HG02763 (cell line): Measurements from ENCODE around the gene OMP.

Source experiments
- ATAC-seq: cut with Tn5 transposase; IDR thresholded peaks from one replicate; pipeline ENCODE4 v1.9.1; 2021; ENCODE audit warnings: mild to moderate bottlenecking, moderate library complexity; ENCODE audit not compliant: unreplicated experiment

Gene OMP

GRCh38 chr11:77121096-77121640, 18.5 kb downstream of the OMP start:
- ATAC-seq, result no peak

GRCh38 chr11:77121876-77122575, 19.4 kb downstream of the OMP start:
- ATAC-seq, result no peak

GRCh38 chr11:77122576-77123212, 20.1 kb downstream of the OMP start:
- ATAC-seq, result no peak

- ATAC-seq, result no peak
Measured at GRCh38 chr11:77123591-77123990, 21.0 kb downstream of the OMP start.

- no peak for ATAC-seq
Measured at GRCh38 chr11:77124041-77124440, 21.4 kb downstream of the OMP start.

GRCh38 chr11:77124488-77124887, 21.8 kb downstream of the OMP start:
- no peak for ATAC-seq

- no peak for ATAC-seq
Measured at GRCh38 chr11:77125191-77125590, 22.6 kb downstream of the OMP start.

GRCh38 chr11:77125695-77126094, 23.1 kb downstream of the OMP start:
- no peak for ATAC-seq

GRCh38 chr11:77126156-77126775, 23.6 kb downstream of the OMP start:
- ATAC-seq, result no peak

- ATAC-seq, result no peak
Measured at GRCh38 chr11:77126861-77127234, 24.2 kb downstream of the OMP start.

- ATAC-seq, result no peak
Measured at GRCh38 chr11:77127235-77127911, 24.7 kb downstream of the OMP start.

- no peak for ATAC-seq
Measured at GRCh38 chr11:77127920-77128691, 25.5 kb downstream of the OMP start, which contains the start of gene MYO7A. Gene MYO7A (plus strand): TSS chr11:77128246. CDS start chr11:77130635, 2,389 bp downstream.

GRCh38 chr11:77129069-77129841, 26.6 kb downstream of the OMP start:
- ATAC-seq, result no peak

GRCh38 chr11:77129842-77130756, 27.5 kb downstream of the OMP start:
- no peak for ATAC-seq

- no peak for ATAC-seq
Measured at GRCh38 chr11:77130763-77131513, 28.3 kb downstream of the OMP start.

- no peak for ATAC-seq
Measured at GRCh38 chr11:77131560-77131959, 28.9 kb downstream of the OMP start.

- no peak for ATAC-seq
Measured at GRCh38 chr11:77135069-77135468, 32.4 kb downstream of the OMP start.

GRCh38 chr11:77136074-77136473, 33.4 kb downstream of the OMP start:
- ATAC-seq, result no peak
